Colon (tissue), 2 donors: ENCODE data around the gene SLC4A8.
"Not testable (repeated sequence)": the region's sequence is repeated elsewhere in the genome, so short reads cannot be mapped to it uniquely, and the experiment has no call there.

Source experiments
- FAIRE-seq: peaks from 2 replicates; lab custom pipeline; 2012; peaks lifted over from hg19 to GRCh38; lab: Jason Lieb, UNC
- donor health status: control.
- donor health status: control.

Gene SLC4A8

GRCh38 chr12:51430196-51430895 lies 5.7 kb downstream of the SLC4A8 start:
- no peak for FAIRE-seq

- FAIRE-seq: no peak
Measured at GRCh38 chr12:51432921-51433320, 8.3 kb downstream of the SLC4A8 start.

- no peak for FAIRE-seq
Measured at GRCh38 chr12:51434305-51434704, 9.7 kb downstream of the SLC4A8 start.

- FAIRE-seq: no peak
Measured at GRCh38 chr12:51437431-51437830, 12.8 kb downstream of the SLC4A8 start.

- no peak for FAIRE-seq
Measured at GRCh38 chr12:51439330-51439729, 14.7 kb downstream of the SLC4A8 start.

GRCh38 chr12:51441583-51441982 lies 17.0 kb downstream of the SLC4A8 start:
- FAIRE-seq: no peak

GRCh38 chr12:51442324-51442723 lies 17.7 kb downstream of the SLC4A8 start:
- FAIRE-seq: no peak

GRCh38 chr12:51443573-51443972 lies 18.9 kb downstream of the SLC4A8 start:
- FAIRE-seq: no peak

- FAIRE-seq: no peak
Measured at GRCh38 chr12:51448618-51449256, 24.1 kb downstream of the SLC4A8 start.

GRCh38 chr12:51449580-51450246 lies 25.1 kb downstream of the SLC4A8 start:
- FAIRE-seq: no peak

- FAIRE-seq: no peak
Measured at GRCh38 chr12:51450333-51450732, 25.7 kb downstream of the SLC4A8 start.

- no peak for FAIRE-seq
Measured at GRCh38 chr12:51450806-51451205, 26.2 kb downstream of the SLC4A8 start.

GRCh38 chr12:51454016-51454415 lies 29.4 kb downstream of the SLC4A8 start:
- not testable (repeated sequence) for FAIRE-seq

GRCh38 chr12:51455050-51455449 lies 30.4 kb downstream of the SLC4A8 start:
- not testable (repeated sequence) for FAIRE-seq

GRCh38 chr12:51458635-51459034 lies 34.0 kb downstream of the SLC4A8 start:
- FAIRE-seq: no peak

GRCh38 chr12:51460519-51460918 lies 35.9 kb downstream of the SLC4A8 start:
- no peak for FAIRE-seq

GRCh38 chr12:51465491-51465890 lies 40.9 kb downstream of the SLC4A8 start:
- no peak for FAIRE-seq

GRCh38 chr12:51470116-51470515 lies 45.5 kb downstream of the SLC4A8 start:
- FAIRE-seq: no peak

GRCh38 chr12:51471111-51471864 lies 46.7 kb downstream of the SLC4A8 start:
- FAIRE-seq: no peak

GRCh38 chr12:51472984-51473383 lies 48.4 kb downstream of the SLC4A8 start:
- FAIRE-seq: no peak

- no peak for FAIRE-seq
Measured at GRCh38 chr12:51473947-51474346, 49.3 kb downstream of the SLC4A8 start.

- no peak for FAIRE-seq
Measured at GRCh38 chr12:51475543-51475942, 50.9 kb downstream of the SLC4A8 start.

GRCh38 chr12:51480978-51481377 lies 56.3 kb downstream of the SLC4A8 start:
- FAIRE-seq: no peak
